Activated CD8-positive, alpha-beta T cell treated with anti-CD3 and anti-CD28 coated beads for 36 hours (primary cell): Measurements from ENCODE around the gene ZDHHC17. TPM values are rescaled to one million over a fixed set of nuclear protein-coding genes. Genes with fewer than 3 reads are reported as not detected.

ENCODE experiments used
- ATAC-seq: fragments of 200-7000 bp; cut with Tn5 transposase; one replicate; pipeline ENCODE4 v1.10.0; 2021; ENCODE audit warnings: mild to moderate bottlenecking, moderate library complexity
- CTCF ChIA-PET: fragments of 350-600 bp; sonication (Branson Sonifier 250); formaldehyde crosslinking; loops from one replicate; lab custom pipeline; 2021; ENCODE audit warnings: antibody characterized with exemption; lab: Charles Lee
- POLR2A ChIA-PET: fragments of 350-600 bp; sonication (Branson Sonifier 250); formaldehyde crosslinking; loops from one replicate; lab custom pipeline; 2021; ENCODE audit warnings: antibody characterized with exemption; lab: Charles Lee
- DNase-seq: peaks from one replicate; pipeline ENCODE4 v3.0.0-alpha.2; 2020
- H3K27ac Mint-ChIP-seq: one replicate; pipeline ENCODE4 v1.8.0; 2021; ENCODE audit warnings: mild to moderate bottlenecking, mixed read lengths
- H3K27me3 Mint-ChIP-seq: one replicate; pipeline ENCODE4 v1.8.0; 2021; ENCODE audit warnings: mixed read lengths
- H3K36me3 Mint-ChIP-seq: one replicate; pipeline ENCODE4 v1.8.0; 2021; ENCODE audit warnings: low read depth, mixed read lengths
- H3K4me1 Mint-ChIP-seq: one replicate; pipeline ENCODE4 v1.8.0; 2021; ENCODE audit warnings: low read depth, mixed read lengths
- H3K4me3 Mint-ChIP-seq: one replicate; pipeline ENCODE4 v1.8.0; 2021; ENCODE audit warnings: mild to moderate bottlenecking, moderate library complexity, mixed read lengths
- H3K9me3 Mint-ChIP-seq: one replicate; pipeline ENCODE4 v1.8.0; 2021; ENCODE audit warnings: mixed read lengths
- intact Hi-C: fragments of 100-400 bp; cut with micrococcal nuclease; formaldehyde crosslinking; loops from one replicate; pipeline ENCODE4 v1.10.0; 2022
- total RNA-seq, 2 experiments: library from RNA; stranded (reverse); gene quantifications; one replicate each; pipeline ENCODE4 v1.2.3, GENCODE V29; 2021
- TF ChIP-seq, protein P1 (sequence below): fragments of 200-600 bp; IDR thresholded peaks from one replicate; pipeline ENCODE4 v1.8.0; 2022; ENCODE audit warnings: antibody characterized with exemption, mild to moderate bottlenecking

Gene ZDHHC17
- total RNA-seq, 2 experiments from 2014 or later: 20.8 to 22.4 TPM

- ATAC-seq: no peak
- H3K27me3 Mint-ChIP-seq: no peaks in the 10 kb centered on the region
- intact Hi-C loops: no loop called here
- H3K36me3 Mint-ChIP-seq: peaks cover 27% of the 10 kb centered on the region
- TF ChIP-seq, protein P1, sequence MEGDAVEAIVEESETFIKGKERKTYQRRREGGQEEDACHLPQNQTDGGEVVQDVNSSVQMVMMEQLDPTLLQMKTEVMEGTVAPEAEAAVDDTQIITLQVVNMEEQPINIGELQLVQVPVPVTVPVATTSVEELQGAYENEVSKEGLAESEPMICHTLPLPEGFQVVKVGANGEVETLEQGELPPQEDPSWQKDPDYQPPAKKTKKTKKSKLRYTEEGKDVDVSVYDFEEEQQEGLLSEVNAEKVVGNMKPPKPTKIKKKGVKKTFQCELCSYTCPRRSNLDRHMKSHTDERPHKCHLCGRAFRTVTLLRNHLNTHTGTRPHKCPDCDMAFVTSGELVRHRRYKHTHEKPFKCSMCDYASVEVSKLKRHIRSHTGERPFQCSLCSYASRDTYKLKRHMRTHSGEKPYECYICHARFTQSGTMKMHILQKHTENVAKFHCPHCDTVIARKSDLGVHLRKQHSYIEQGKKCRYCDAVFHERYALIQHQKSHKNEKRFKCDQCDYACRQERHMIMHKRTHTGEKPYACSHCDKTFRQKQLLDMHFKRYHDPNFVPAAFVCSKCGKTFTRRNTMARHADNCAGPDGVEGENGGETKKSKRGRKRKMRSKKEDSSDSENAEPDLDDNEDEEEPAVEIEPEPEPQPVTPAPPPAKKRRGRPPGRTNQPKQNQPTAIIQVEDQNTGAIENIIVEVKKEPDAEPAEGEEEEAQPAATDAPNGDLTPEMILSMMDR: no peak
- DNase-seq: no peak
- ChIA-PET CTCF (no interaction called here), POLR2A (no interaction called here)
- no peak overlapping the region for H3K27ac Mint-ChIP-seq
- no peak overlapping the region for H3K4me3 Mint-ChIP-seq
- H3K9me3 Mint-ChIP-seq: peaks cover 9% of the 10 kb centered on the region
- H3K4me1 Mint-ChIP-seq: no peaks in the 10 kb centered on the region
These were observed 92.2 kb downstream of the ZDHHC17 start for GRCh38 chr12:76856018-76856644.

- POLR2A ChIA-PET: no interaction called here
- ATAC-seq: no peak
- peaks cover 10% of the 10 kb centered on the region for H3K36me3 Mint-ChIP-seq
- peaks cover 2% of the 10 kb centered on the region for H3K27me3 Mint-ChIP-seq
- intact Hi-C loops: no loop called here
- no peak for DNase-seq
- H3K27ac Mint-ChIP-seq: no peak overlapping the region
- H3K4me3 Mint-ChIP-seq: no peak overlapping the region
- TF ChIP-seq, protein P1: no peak
- CTCF ChIA-PET: no interaction called here
- no peaks in the 10 kb centered on the region for H3K4me1 Mint-ChIP-seq
- peaks cover 9% of the 10 kb centered on the region for H3K9me3 Mint-ChIP-seq
These were observed 95.7 kb downstream of the ZDHHC17 start for GRCh38 chr12:76859611-76860010.

- TF ChIP-seq, protein P1: no peak
- Mint-ChIP-seq H3K9me3 (peaks cover 9% of the 10 kb centered on the region), H3K27ac (no peak overlapping the region), H3K4me1 (no peaks in the 10 kb centered on the region), H3K36me3 (peaks cover 4% of the 10 kb centered on the region), H3K4me3 (no peak overlapping the region), H3K27me3 (peaks cover 2% of the 10 kb centered on the region)
- DNase-seq (no peak), ATAC-seq (no peak)
- ChIA-PET POLR2A (no interaction called here), CTCF (no interaction called here)
- intact Hi-C loops: no loop called here
These were observed 96.3 kb downstream of the ZDHHC17 start for GRCh38 chr12:76860256-76860655.

DNA sequence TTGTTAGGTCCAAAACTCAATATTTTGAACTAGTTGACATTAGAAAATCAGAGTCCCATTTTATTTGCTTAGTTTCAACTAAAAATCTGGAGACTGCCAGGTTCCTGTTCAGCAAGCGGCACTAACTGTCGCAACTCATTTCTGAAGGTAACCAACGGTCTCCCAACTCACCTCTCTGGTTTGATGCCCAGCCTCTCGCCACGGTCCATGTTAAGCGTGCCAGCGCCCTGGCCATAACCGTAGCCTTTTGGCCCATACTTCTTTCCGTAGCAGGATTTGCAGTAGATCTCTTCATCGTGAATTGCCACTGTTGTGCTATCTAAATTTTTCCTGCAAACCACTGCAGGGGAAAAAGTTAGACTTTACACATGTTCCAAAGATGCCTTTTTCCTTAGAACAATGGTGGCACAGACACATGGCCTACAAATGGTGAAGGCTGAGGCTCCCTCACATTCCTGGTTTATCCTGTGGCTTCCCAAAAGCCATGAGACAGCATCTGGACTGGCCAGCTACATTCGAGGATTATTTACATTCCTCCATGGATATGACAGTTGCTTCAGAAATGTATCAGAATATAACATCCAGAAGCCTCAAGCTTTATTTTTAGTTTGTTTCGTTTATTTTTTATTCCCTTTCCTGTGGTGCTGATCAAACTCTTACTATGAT lies 99.2 kb downstream of the ZDHHC17 start:
- peaks cover 9% of the 10 kb centered on the region for H3K27me3 Mint-ChIP-seq
- ChIA-PET CTCF (no interaction called here), POLR2A (no interaction called here)
- no peaks in the 10 kb centered on the region for H3K4me1 Mint-ChIP-seq
- H3K4me3 Mint-ChIP-seq: no peak overlapping the region
- intact Hi-C loops: no loop called here
- no peak for DNase-seq
- no peaks in the 10 kb centered on the region for H3K36me3 Mint-ChIP-seq
- TF ChIP-seq, protein P1: no peak
- H3K9me3 Mint-ChIP-seq: no peaks in the 10 kb centered on the region
- no peak for ATAC-seq
- no peak overlapping the region for H3K27ac Mint-ChIP-seq

GRCh38 chr12:76863837-76864236 lies 99.9 kb downstream of the ZDHHC17 start:
- H3K36me3 Mint-ChIP-seq: no peaks in the 10 kb centered on the region
- H3K27ac Mint-ChIP-seq: no peak overlapping the region
- CTCF ChIA-PET: no interaction called here
- no peaks in the 10 kb centered on the region for H3K4me1 Mint-ChIP-seq
- intact Hi-C loops: no loop called here
- H3K27me3 Mint-ChIP-seq: peaks cover 9% of the 10 kb centered on the region
- no peak for ATAC-seq
- TF ChIP-seq, protein P1: no peak
- no peak for DNase-seq
- H3K9me3 Mint-ChIP-seq: no peaks in the 10 kb centered on the region
- POLR2A ChIA-PET: no interaction called here
- H3K4me3 Mint-ChIP-seq: no peak overlapping the region
